ENCODE data around the gene CATSPERE. TPM values are rescaled to one million over a fixed set of nuclear protein-coding genes. Genes with fewer than 3 reads are reported as not detected.

The CATSPERE gene
- total RNA-seq, 1 donor from 2014 or later, result 1.1 TPM

- Histone ChIP-seq H2AFZ (ENCODE audit: low read depth, low read length) (no peak overlapping the region), H3K4me2 (ENCODE audit: low read length) (peak overlapping the region; percentile 85), H4K20me1 (ENCODE audit: insufficient read depth, low read length) (peaks cover 54% of the 10 kb centered on the region), H3K4me1 (ENCODE audit: insufficient read depth, low read length) (peaks cover 14% of the 10 kb centered on the region), H3K27ac (ENCODE audit: low read depth, low read length) (peak overlapping the region; percentile 71), H3K9ac (ENCODE audit: low read length) (peak overlapping the region; percentile 94), H3K36me3 (ENCODE audit: insufficient read depth, low read length) (peaks cover 7% of the 10 kb centered on the region), H3K9me3 (ENCODE audit: insufficient read depth, low read depth, low read length) (no peaks in the 10 kb centered on the region), H3K27me3 (ENCODE audit: insufficient read depth, low read length) (no peaks in the 10 kb centered on the region), H3K4me3 (ENCODE audit: insufficient read depth, low read depth, low read length) (peak overlapping the region; percentile 82), H3K79me2 (ENCODE audit: insufficient read depth, low read length) (peaks cover 64% of the 10 kb centered on the region)
- H3K36me3 Mint-ChIP-seq (ENCODE audit: low read depth, unreplicated experiment), result peaks cover 6% of the 10 kb centered on the region
- no peak for TF ChIP-seq EZH2 (IDR thresholded peaks at IDR 0.05; ENCODE audit: insufficient read depth, low read length)
- no peak for TF ChIP-seq CTCF (IDR thresholded peaks at IDR 0.05; ENCODE audit: insufficient read depth, low read depth, low read length)
- peaks cover 5% of the 10 kb centered on the region for H3K4me1 Mint-ChIP-seq (ENCODE audit: low read depth, unreplicated experiment)
- H3K4me3 Mint-ChIP-seq (ENCODE audit: unreplicated experiment), result no peak overlapping the region
- DNase-seq (ENCODE audit: low read depth), result peak; percentile 4
- H3K27me3 Mint-ChIP-seq (ENCODE audit: low read depth, unreplicated experiment), result no peaks in the 10 kb centered on the region
- no peaks in the 10 kb centered on the region for H3K9me3 Mint-ChIP-seq (ENCODE audit: unreplicated experiment)
- H3K27ac Mint-ChIP-seq (ENCODE audit: unreplicated experiment), result no peak overlapping the region
- no peak for FAIRE-seq
These were observed 193.3 kb downstream of the CATSPERE start for GRCh38 chr1:244654108-244655038.

GRCh38 chr1:244655186-244655585 is 194.1 kb downstream of the CATSPERE start:
- Histone ChIP-seq H3K27me3 (ENCODE audit: insufficient read depth, low read length) (no peaks in the 10 kb centered on the region), H3K9me3 (ENCODE audit: insufficient read depth, low read depth, low read length) (no peaks in the 10 kb centered on the region), H3K4me3 (ENCODE audit: insufficient read depth, low read depth, low read length) (peak overlapping the region; percentile 82), H3K27ac (ENCODE audit: low read depth, low read length) (no peak overlapping the region), H3K36me3 (ENCODE audit: insufficient read depth, low read length) (peaks cover 7% of the 10 kb centered on the region), H3K4me2 (ENCODE audit: low read length) (peak overlapping the region; percentile 85), H3K4me1 (ENCODE audit: insufficient read depth, low read length) (peaks cover 14% of the 10 kb centered on the region), H3K79me2 (ENCODE audit: insufficient read depth, low read length) (peaks cover 72% of the 10 kb centered on the region), H2AFZ (ENCODE audit: low read depth, low read length) (no peak overlapping the region), H4K20me1 (ENCODE audit: insufficient read depth, low read length) (peaks cover 59% of the 10 kb centered on the region), H3K9ac (ENCODE audit: low read length) (peak overlapping the region; percentile 94)
- DNase-seq (ENCODE audit: low read depth) (no peak), FAIRE-seq (no peak)
- no peaks in the 10 kb centered on the region for H3K27me3 Mint-ChIP-seq (ENCODE audit: low read depth, unreplicated experiment)
- H3K36me3 Mint-ChIP-seq (ENCODE audit: low read depth, unreplicated experiment), result peaks cover 9% of the 10 kb centered on the region
- TF ChIP-seq EZH2 (IDR thresholded peaks at IDR 0.05; ENCODE audit: insufficient read depth, low read length), result no peak
- TF ChIP-seq CTCF (IDR thresholded peaks at IDR 0.05; ENCODE audit: insufficient read depth, low read depth, low read length), result no peak
- no peak overlapping the region for H3K4me3 Mint-ChIP-seq (ENCODE audit: unreplicated experiment)
- H3K4me1 Mint-ChIP-seq (ENCODE audit: low read depth, unreplicated experiment), result peaks cover 5% of the 10 kb centered on the region
- no peaks in the 10 kb centered on the region for H3K9me3 Mint-ChIP-seq (ENCODE audit: unreplicated experiment)
- no peak overlapping the region for H3K27ac Mint-ChIP-seq (ENCODE audit: unreplicated experiment)

- Mint-ChIP-seq H3K4me1 (ENCODE audit: low read depth, unreplicated experiment) (peaks cover 8% of the 10 kb centered on the region), H3K27me3 (ENCODE audit: low read depth, unreplicated experiment) (no peaks in the 10 kb centered on the region), H3K36me3 (ENCODE audit: low read depth, unreplicated experiment) (peaks cover 10% of the 10 kb centered on the region), H3K9me3 (ENCODE audit: unreplicated experiment) (no peaks in the 10 kb centered on the region), H3K27ac (ENCODE audit: unreplicated experiment) (no peak overlapping the region), H3K4me3 (ENCODE audit: unreplicated experiment) (no peak overlapping the region)
- Histone ChIP-seq H2AFZ (ENCODE audit: low read depth, low read length) (no peak overlapping the region), H3K9ac (ENCODE audit: low read length) (no peak overlapping the region), H3K27ac (ENCODE audit: low read depth, low read length) (no peak overlapping the region), H3K36me3 (ENCODE audit: insufficient read depth, low read length) (peaks cover 7% of the 10 kb centered on the region), H3K79me2 (ENCODE audit: insufficient read depth, low read length) (peaks cover 86% of the 10 kb centered on the region), H3K9me3 (ENCODE audit: insufficient read depth, low read depth, low read length) (no peaks in the 10 kb centered on the region), H3K4me3 (ENCODE audit: insufficient read depth, low read depth, low read length) (no peak overlapping the region), H3K4me1 (ENCODE audit: insufficient read depth, low read length) (peaks cover 7% of the 10 kb centered on the region), H3K27me3 (ENCODE audit: insufficient read depth, low read length) (no peaks in the 10 kb centered on the region), H3K4me2 (ENCODE audit: low read length) (no peak overlapping the region), H4K20me1 (ENCODE audit: insufficient read depth, low read length) (peaks cover 59% of the 10 kb centered on the region)
- FAIRE-seq, result no peak
- DNase-seq (ENCODE audit: low read depth), result no peak
- TF ChIP-seq CTCF (IDR thresholded peaks at IDR 0.05; ENCODE audit: insufficient read depth, low read depth, low read length) (no peak), EZH2 (IDR thresholded peaks at IDR 0.05; ENCODE audit: insufficient read depth, low read length) (no peak)
These were observed 196.3 kb downstream of the CATSPERE start for GRCh38 chr1:244657421-244657820.
